Measurements from ENCODE around the gene DCLRE1C.

GRCh38 chr10:14926722-14927416, 27.0 kb downstream of the DCLRE1C start:
- TF ChIP-seq REST (IDR thresholded peaks at IDR 0.05): no peak
- no peak for TF ChIP-seq CTCF (IDR thresholded peaks at IDR 0.05)
- TF ChIP-seq MAFK (IDR thresholded peaks at IDR 0.05; ENCODE audit: partially characterized antibody): no peak
- no peak for TF ChIP-seq POLR2A (IDR thresholded peaks at IDR 0.05; ENCODE audit: low read length)

Measured in A549 (cell line).